HG03196 (cell line): ENCODE measurements around the gene NACC2.

ENCODE experiments used
- ATAC-seq: cut with Tn5 transposase; IDR thresholded peaks from one replicate; pipeline ENCODE4 v1.9.1; 2021; ENCODE audit not compliant: unreplicated experiment

NACC2 gene

DNA sequence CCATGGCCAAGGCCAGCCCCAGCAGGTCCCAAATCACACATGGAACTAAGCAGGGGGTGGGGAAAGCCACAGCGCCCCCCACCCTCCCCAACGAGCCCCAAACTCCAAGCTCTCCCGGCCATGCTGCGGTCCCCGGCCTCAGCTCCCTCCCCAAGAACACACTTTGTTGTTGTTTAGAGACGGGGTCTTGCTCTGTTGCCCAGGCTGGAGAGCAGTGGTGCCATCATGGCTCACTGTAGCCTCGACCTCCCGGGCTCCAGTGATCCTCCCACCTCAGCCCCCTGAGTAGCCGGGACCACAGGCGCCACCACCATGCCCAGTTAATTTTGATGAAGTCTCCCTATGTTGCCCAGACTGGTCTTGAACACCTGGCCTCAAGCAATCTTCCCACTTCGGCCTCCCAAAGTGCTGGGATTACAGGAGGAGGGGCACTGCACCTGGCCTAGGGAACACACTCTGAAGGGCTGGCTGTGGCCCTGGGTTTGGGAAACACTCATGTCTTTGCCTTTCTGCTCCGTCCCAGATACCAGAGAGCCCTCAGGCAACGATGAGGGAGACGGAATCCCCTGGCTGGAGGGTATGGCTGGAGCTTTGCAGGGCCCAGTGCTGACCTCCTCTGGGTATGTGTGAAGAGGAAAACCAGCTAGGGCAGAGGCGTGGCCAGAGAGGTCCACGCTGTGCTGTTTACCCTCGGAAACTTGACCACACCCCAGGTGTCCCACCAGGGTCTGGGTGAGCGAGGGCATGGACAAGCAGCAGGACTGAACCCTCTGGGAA is 80.8 kb downstream of the NACC2 start:
- no peak for ATAC-seq

DNA sequence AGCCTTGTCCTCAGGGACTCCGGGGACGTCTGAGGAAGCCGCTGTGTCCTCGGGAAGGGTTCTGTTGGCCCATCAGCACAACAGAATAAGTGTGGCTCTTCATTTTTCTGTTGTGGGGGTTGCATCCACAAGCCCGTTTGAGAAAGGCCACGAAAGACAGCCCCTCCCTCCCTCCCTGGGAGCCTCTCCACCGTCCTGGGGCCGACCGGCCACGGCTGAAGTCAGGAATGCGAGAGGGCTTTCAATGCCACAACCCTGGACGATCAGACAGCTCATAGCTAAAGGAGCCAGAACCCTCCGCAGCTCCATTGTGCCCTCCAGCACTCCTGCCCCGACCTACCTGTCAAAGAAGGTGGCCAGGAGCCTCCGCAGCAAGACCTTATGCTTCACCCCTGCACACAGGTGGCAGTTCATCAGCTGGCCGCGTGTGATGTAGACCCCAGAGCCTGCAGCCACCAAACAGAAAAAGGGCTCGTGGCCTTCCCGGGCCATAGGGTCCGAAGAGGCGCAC is 81.5 kb downstream of the NACC2 start:
- no peak for ATAC-seq

DNA sequence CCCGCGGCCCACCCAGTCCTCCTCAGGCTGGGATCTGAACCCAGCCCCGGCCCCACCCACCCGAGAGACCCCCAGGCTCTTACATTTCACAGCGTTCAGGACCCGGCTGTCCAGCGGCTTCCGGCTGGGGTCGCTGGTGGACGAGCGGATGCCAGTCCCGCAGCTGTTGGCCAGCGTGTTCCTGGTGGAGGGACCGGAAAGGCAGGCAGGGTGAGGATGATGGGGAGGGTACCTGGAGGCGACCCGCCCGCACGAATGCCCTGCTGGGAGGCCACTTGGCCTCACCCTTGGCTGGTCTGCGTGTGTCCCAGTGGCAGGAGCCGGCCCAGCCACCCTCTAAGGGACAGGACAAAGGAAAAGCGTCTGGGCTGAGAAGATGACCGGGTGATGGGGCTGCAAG is 82.0 kb downstream of the NACC2 start:
- no peak for ATAC-seq

DNA sequence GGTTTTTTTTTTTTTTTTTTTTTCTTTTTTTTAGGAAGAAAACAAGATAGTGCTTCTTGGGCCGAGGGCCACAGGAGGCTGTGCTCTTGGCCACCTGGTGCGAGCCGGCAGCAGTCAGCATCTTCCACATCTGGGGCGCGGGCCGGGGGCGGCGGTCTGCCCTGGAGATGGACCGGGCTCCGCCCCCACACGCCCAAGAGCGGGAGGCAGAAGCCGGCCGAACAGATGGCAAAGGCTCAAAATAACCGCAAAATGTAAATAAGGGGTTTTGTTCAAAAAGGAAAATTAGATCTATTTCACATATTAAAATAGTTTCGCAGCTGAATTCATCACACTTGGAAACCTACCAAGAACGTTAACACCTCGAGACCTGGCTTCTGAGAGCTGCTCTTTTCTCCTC is 82.4 kb downstream of the NACC2 start:
- no peak for ATAC-seq

DNA sequence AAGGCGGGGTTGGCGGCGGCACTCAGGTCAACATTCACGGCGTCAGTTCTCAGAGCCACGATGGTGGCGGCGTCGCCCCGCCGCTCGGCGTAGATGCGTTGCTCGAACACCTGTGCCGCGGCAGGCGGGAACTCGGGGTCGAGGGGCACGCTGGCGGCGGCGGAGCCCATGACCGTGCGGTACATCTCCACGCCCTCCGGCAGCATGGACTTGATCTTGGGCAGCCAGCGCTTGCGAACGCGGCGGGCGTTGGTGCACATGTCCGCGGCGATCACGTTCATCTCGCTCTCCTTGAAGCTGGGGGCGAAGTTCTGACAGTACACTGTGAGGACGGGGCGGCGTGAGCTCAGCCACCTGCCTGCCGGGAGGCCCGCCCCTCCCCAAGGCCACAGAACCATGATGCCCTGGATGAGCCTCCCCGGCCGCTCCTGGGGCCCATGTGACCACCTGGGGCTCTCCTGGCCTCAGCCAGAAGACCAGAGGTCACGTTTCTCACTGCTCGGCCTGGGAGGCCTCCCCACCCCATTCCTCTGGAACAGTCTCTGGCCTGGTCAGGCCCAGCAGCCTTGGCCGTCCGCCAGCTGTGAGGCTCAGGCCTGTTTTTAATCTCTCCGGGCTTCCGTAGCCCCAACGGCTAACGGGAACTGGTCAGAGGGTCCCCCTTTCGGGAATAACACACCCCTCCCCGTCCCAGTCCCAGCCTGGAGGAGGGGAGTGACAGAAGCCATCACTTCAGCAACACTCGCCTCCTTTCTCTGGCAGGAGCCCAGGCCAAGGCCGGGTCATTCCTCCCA is 83.2 kb downstream of the NACC2 start:
- no peak for ATAC-seq

DNA sequence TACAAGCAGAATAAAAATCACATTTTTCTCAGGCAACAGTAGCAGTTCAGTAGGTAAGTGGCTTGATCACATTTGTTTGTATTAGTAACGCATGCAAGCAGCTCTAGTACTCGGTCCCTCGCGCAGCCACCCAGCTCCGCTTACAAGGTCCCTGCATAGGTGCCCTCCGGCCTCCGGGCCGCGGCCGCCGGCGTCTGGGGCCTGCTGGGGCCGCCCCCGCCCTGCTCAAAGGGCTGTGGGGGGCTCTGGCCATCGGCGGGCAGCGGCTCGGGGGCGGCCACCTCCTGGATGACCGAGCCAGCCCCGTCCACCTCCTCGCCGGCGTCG is 83.8 kb downstream of the NACC2 start:
- ATAC-seq = no peak

DNA sequence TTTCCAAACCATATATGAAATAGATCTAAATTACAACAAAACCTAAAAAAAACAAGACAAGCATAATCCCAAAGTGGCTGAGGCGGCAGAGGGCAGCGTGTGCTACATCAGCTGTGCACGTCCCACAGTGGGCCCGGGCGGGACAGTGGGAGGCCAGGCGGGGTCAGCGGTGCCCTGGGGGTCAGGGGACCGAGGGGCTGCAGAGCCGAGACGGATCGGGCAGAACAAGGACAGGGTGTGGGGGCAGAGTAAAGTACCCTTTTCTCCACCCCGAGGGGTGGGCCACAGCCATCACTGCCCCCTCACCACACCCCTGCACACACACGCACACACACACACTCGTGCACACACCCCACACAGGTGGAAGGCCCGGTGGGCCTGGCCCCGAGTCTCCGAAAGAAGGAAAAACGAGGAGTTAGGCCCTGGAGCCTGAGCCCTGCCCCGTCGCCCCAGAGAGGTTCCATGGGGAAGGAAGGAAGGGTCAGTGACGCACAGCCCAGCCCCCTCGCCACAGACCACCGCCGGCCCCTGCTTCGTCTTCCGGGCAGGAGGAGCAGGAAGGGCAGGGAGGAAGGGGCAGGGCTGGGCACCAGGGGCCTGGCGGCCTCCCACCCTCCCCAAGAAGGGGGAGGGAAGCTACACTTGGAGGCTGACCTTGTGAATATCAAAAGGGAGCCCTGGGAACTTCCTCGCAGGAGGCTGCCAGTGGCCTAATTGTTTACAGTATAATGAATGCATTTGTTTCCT is 84.3 kb downstream of the NACC2 start:
- ATAC-seq = no peak

DNA sequence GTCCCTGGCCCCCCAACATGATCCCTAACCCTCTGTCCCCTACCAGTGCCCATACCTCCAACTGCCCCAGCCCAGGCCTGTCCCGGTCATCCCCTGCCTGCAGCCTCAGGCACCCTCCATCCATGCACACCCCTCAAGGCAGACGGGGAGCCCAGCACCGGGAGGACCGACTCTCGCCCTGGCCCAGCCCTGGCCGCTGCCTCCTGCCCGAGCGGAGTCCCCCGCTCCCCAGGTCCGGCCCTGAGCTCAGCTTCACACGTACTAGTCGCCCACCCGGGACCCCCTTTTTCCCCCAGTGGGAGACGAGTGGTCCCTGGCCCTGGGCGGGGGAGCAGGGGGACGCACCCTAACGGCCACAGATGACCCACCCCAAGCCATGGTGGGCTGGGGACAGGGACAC is 84.9 kb downstream of the NACC2 start:
- no peak for ATAC-seq

DNA sequence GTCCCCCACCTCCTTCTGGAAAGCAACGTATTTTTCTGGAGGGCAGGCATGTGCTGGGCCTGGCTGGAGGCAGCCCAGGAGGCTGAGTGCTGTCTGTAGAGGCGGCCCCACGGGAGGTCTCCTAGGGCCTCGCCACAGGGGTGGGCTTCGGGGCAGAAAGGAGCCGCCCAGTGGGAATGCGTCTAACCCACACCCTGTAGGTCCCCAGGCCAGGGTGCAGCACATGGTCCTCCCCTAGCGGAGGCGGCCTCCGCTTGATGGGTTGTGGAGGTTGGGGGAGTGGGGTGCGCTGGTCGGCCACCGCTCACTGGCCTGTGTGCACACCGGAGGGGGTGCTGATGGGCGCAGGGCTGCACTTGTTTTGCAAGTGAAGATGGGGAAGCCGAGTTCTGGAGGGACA is 85.6 kb downstream of the NACC2 start:
- no peak for ATAC-seq

DNA sequence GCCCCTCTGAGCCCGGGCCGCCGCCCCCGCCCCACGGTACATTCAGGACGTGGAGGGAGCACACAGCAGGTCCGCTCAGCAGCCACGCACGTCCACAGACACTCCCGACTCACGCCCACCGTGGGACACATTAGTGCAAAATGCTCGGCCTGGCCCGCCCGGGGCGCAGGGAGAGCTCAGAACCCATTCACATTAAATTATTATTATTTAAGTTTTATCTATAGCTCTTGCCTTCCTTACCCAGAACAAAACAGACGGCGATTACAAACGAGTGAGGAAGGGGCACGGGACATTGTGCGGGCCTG is 86.4 kb downstream of the NACC2 start:
- no peak for ATAC-seq

DNA sequence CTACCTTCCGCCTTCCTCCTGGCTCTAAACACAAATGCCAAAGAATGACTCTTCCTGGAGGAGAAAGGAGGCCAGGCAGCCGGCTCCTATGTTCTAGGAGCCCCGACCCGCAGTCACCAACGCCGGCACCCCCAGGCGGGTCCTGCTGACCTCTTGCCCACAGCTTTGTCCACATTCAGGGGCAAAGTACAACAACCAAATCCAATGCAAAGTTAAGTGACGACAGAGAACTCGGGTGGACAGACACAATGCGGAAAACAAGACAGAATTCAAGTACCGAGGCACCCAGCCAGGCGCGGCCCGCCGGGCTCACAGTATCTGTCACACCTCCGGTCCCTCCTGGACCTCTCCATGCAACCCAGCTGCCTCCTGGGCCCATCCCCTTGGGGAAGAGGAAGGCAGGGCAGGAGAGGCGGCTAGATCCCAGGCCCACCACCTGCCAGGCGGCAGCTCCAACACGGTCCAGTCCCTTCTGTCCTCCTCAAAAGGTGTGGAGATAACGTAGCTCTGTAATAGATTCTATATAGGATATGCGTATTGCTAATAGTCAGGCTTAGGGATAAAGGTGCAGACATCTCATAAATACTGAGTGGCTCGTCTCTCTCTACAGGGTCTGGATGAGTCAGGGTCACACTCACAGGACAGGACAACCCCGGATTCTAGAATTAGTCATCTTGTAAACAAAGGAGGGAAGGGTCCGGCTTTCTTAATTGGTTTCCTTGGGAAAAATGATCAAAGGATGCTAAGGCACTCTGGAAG is 87.0 kb downstream of the NACC2 start:
- ATAC-seq = no peak

DNA sequence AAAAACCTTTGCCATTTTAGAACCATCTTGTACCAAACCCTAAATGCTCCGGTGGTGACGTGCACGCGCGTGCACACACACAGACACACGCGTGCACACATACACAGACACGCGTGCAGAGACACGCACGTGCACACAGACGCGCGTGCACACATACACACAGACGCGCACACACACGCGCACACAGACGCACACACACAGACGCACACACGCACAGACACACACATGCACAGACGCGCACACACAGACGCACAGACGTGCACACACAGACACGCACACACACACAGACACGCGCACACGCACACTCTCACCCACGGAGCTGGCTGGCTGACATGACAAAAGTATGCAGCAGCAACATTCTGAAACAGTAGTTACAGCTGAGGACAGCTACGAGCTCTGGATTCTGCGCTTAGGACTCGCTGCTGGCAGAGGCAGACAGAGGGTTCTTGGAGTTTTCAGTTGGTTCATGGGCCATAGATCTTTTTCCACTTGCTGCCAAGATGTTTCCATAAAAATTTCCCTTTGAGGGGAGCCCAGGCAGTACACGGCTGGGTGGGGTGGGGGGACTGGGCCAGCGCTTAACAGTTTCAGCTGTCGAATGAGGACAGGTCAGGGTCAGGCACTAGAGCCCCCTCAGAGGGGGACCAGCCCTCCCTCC is 87.7 kb downstream of the NACC2 start:
- ATAC-seq = no peak

DNA sequence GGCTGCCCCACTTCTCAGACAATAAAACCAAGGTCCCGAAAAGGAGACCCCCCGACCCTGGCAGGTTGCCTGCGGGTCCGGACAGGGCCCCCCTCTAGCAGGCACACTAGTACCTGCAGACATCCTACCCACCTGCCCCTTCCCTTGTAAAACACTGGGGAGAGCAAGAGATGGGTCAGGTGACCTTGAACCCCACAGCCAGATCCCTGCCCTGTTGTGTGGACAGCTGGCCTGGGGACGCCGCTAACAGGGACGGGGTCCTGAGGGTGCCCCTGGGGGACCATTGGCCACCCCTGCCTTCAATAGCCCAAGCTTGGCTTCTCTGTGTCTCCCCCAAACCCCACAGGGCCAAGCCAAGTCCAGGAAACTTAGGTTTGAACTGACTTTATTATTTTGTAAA is 88.9 kb downstream of the NACC2 start:
- no peak for ATAC-seq

DNA sequence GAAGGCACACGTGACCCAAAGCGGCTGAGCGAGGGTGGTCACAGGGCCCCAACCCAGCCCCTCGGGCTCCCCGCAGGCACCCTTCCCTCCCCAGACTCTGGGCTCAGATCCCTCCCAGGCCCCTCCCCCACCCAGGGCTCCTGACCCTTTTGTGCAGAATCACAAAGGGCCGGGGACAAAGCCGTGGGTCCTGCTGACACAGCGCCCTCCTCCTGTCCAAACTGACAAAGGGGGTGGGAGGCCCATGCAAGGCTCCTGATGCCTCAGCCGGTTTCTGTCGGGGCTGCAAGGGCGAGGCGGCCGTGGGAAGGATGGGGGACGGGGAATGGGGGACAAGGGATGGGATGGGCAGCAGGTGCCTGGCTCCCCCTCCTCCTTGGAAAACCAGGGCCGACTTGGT is 90.4 kb downstream of the NACC2 start:
- ATAC-seq = no peak

DNA sequence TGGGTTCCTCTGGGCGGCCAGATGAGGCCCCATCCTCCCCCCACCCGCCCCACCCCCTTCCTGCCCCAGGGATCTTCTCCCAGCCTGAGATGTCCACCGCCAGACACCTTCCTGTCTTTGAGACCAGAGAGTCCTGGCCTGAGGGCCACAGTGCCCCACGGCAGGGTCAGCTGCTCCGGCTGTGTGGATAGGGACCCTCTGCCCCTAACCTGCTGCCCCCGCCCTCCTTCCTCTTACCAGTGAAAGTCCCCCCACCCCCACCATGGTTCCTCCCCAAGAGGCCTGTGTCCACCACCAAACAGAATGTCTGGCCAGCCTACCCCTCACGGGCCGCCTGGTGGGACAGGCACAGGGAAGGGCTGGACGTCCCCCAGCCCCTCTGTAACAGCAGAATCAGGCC is 90.9 kb downstream of the NACC2 start:
- ATAC-seq = no peak

DNA sequence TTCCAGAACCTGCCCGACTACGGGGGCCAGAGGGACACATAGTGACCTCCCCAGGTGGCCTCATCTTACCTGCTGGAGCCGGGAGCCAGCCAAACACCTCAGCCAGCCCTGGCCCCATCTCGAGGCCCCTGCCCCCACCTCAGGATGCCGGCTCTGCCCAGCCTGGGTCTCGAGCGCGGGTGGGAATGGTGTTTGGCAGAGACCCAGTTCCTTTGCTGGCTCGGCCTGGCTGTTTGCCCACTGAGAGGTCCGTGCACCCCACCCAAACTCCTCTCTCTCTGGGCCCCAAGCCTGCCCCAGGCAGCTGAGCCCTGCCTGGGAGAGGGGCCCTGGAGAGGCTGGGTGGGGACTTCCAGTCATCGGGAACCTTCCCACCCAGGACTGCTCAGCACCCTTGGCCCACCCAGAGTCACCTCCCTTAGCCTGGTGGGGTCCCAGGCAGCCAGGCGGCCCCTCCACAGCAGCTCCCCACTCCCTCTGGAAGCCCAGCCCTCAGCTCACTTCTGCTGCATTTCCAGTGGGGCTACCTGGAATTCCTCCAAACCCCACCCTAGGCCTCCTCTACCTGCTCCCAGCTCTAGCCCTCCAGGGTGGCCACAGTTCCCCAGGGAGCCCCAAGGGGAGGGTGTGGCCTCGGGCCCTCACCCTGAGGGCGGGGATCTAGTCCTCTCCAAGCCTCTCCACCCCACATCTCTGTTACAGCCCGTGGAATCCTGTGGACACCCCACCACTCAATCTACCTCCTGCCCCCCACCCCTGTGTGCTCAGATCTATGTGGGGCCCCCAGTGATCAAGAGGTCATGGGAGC is 91.5 kb downstream of the NACC2 start:
- ATAC-seq = no peak

DNA sequence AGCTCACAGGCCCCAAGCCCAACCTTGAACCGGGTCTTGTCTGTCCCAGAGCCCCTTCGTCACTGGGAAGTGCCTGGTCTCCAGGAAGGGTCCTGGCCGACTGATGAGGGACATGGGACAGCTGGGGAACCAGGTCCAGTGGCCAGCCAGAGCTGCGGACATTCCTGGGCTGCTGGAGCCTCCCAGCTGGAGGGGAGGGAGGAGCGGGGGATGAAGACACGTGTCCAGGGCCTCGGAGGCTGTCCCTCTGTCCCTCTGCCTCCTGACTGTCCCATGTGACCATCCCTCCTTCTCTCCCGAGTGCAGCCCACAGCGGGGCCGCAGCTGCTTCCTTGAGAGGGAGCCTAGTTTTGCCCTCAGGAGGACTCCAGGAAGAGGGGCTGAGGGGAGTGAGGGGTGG is 92.2 kb downstream of the NACC2 start:
- ATAC-seq = no peak

DNA sequence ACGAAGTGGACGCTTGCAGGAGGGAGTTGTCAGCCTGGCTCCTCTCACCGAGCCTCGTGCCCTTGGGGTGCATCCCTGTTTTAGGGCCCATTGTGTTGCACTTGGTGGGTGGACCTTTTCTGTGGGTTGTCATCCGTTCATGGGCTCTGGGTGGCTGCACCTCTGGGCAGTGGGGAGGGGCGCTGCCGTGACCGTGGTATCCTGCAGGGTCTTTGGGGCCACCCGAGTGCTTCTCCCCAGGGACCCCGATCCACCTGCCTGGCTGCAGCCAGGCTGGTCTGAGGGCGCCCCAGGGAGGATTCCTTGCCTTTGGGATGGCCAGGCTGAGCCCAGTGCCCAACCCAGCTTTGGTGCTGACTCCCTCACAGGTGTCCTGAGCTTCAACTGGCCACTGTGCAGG is 92.9 kb downstream of the NACC2 start:
- ATAC-seq = no peak

DNA sequence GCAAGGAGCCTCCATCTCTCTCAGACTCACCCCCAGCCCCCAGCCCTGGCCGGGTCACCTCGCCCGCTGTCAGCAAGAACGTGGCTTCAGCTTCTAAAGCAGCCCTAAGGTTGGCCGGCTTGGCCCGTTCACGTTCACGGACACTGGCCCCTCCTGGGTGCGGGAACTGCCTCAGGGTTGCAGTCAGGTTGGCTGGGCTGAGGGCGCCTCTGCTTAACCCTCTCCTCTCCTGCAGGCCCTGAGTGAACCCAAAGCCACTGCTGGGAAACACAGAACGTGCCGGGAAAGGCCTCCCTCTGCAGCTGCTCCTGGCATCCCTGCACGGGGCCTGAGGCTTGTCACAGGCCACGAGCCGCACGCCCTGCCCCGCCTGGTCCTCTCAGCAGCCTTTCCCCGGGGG is 93.9 kb downstream of the NACC2 start:
- ATAC-seq = no peak
